ENCODE results near the gene LSS.

The LSS gene

DNA sequence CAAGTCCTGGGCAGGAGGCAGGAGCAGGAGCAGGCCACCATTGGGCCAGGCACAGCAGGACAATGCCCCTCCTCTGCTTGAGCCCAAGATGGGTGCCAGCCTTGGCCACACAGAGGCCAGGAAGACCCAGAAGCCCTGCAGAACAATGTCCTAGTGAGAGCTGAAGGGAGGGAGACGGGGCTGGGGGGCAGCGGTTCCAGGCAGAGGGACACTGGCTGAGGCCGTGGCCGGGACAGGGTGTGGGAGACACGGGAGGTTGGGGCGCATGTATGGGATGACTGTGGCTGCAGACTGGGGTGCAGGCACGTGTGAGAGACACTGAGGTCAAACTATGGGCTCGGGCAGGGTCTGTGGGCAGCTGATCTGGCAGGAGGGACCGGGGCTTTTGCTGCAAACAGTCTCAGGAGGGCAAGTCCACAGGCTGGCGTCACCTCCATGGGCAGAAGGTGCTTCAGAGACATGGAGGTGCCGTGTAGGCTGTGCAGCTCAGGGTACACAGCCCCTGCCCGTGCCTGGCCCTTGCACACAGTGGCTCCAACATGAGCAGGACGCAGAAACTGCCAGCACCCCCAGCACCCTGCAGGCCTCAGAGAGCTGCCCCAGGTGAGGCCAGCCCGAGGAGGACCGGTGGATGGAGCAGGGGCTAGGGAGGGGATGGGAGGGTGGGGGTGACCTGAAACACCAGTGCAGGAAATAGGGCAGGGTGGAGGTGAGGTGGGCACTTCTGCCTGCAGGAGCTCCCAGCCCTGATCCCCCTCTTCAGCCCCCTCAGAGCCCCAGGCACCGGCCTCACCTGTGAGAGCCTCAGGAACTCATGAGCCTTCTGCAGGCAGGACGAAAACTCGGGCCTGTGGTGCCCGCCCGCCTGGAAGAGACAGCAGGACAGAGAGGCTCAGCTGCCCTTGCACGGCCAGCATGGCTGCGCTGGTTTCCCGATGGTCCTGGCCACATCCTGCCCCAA, 19.5 kb downstream of the LSS start:
- TF ChIP-seq, protein P1, sequence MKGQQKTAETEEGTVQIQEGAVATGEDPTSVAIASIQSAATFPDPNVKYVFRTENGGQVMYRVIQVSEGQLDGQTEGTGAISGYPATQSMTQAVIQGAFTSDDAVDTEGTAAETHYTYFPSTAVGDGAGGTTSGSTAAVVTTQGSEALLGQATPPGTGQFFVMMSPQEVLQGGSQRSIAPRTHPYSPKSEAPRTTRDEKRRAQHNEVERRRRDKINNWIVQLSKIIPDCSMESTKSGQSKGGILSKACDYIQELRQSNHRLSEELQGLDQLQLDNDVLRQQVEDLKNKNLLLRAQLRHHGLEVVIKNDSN (IDR thresholded peaks at IDR 0.05), result no peak
- TF ChIP-seq RAD21 (IDR thresholded peaks at IDR 0.05; ENCODE audit: low read depth) (no peak), EP300 (IDR thresholded peaks at IDR 0.05; ENCODE audit: borderline replicate concordance) (no peak), YY1 (IDR thresholded peaks at IDR 0.05; ENCODE audit: low read depth) (no peak), ZBTB7A (IDR thresholded peaks at IDR 0.05; ENCODE audit: low read depth) (no peak), TAF1 (IDR thresholded peaks at IDR 0.05; ENCODE audit: low read depth) (no peak), CEBPB (IDR thresholded peaks at IDR 0.05) (no peak), FOXM1 (IDR thresholded peaks at IDR 0.05; ENCODE audit: borderline replicate concordance, low read depth) (no peak)

DNA sequence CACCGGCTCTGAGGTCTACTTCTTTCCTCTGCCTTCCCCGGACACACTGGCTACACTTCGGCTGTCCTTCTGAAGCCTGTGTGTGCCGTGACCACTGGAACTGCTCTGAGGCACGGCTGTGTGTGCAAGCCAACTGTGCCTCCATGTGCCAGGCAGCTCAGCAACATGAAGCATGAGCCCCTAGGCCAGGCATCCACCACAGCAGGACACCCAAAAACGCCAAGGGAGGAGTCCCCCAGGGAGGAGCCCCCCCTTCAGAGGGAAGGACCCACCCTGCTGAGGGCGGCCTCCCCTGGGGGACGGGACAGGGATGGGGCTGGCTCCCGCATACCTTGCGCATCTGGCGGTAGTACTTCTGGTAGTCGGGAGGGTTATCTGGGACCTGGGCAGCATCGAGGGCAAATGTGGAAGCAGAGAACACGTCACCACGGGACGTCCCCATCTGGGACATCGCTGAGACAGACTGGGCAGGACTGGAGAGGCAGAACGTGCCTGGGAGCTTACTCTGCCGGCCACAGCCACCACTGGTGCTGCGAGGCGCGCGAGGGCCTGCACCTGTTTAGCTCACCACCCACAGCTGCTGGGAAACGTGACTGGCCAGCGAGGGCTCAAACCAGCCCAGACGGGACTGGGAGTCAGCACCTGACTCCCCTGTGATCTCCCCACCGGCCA, 20.5 kb downstream of the LSS start:
- TF ChIP-seq ZBTB7A (IDR thresholded peaks at IDR 0.05; ENCODE audit: low read depth) (no peak), FOXM1 (IDR thresholded peaks at IDR 0.05; ENCODE audit: borderline replicate concordance, low read depth) (no peak), YY1 (IDR thresholded peaks at IDR 0.05; ENCODE audit: low read depth) (no peak), TEAD4 (IDR thresholded peaks at IDR 0.05) (no peak), RAD21 (IDR thresholded peaks at IDR 0.05; ENCODE audit: low read depth) (no peak), NFIC (IDR thresholded peaks at IDR 0.05) (no peak), EP300 (IDR thresholded peaks at IDR 0.05; ENCODE audit: borderline replicate concordance) (no peak), CREB1 (IDR thresholded peaks at IDR 0.05; ENCODE audit: low read depth) (no peak), EGR1 (IDR thresholded peaks at IDR 0.05) (no peak), CEBPB (IDR thresholded peaks at IDR 0.05) (no peak), TCF12 (IDR thresholded peaks at IDR 0.05; ENCODE audit: low read depth) (no peak)
- TF ChIP-seq, protein P1 (IDR thresholded peaks at IDR 0.05), result no peak
- TF ChIP-seq, protein P2, sequence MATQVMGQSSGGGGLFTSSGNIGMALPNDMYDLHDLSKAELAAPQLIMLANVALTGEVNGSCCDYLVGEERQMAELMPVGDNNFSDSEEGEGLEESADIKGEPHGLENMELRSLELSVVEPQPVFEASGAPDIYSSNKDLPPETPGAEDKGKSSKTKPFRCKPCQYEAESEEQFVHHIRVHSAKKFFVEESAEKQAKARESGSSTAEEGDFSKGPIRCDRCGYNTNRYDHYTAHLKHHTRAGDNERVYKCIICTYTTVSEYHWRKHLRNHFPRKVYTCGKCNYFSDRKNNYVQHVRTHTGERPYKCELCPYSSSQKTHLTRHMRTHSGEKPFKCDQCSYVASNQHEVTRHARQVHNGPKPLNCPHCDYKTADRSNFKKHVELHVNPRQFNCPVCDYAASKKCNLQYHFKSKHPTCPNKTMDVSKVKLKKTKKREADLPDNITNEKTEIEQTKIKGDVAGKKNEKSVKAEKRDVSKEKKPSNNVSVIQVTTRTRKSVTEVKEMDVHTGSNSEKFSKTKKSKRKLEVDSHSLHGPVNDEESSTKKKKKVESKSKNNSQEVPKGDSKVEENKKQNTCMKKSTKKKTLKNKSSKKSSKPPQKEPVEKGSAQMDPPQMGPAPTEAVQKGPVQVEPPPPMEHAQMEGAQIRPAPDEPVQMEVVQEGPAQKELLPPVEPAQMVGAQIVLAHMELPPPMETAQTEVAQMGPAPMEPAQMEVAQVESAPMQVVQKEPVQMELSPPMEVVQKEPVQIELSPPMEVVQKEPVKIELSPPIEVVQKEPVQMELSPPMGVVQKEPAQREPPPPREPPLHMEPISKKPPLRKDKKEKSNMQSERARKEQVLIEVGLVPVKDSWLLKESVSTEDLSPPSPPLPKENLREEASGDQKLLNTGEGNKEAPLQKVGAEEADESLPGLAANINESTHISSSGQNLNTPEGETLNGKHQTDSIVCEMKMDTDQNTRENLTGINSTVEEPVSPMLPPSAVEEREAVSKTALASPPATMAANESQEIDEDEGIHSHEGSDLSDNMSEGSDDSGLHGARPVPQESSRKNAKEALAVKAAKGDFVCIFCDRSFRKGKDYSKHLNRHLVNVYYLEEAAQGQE (IDR thresholded peaks at IDR 0.05; ENCODE audit: low read depth), result no peak
- TF ChIP-seq, protein P3, sequence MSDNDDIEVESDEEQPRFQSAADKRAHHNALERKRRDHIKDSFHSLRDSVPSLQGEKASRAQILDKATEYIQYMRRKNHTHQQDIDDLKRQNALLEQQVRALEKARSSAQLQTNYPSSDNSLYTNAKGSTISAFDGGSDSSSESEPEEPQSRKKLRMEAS (IDR thresholded peaks at IDR 0.05), result no peak

DNA sequence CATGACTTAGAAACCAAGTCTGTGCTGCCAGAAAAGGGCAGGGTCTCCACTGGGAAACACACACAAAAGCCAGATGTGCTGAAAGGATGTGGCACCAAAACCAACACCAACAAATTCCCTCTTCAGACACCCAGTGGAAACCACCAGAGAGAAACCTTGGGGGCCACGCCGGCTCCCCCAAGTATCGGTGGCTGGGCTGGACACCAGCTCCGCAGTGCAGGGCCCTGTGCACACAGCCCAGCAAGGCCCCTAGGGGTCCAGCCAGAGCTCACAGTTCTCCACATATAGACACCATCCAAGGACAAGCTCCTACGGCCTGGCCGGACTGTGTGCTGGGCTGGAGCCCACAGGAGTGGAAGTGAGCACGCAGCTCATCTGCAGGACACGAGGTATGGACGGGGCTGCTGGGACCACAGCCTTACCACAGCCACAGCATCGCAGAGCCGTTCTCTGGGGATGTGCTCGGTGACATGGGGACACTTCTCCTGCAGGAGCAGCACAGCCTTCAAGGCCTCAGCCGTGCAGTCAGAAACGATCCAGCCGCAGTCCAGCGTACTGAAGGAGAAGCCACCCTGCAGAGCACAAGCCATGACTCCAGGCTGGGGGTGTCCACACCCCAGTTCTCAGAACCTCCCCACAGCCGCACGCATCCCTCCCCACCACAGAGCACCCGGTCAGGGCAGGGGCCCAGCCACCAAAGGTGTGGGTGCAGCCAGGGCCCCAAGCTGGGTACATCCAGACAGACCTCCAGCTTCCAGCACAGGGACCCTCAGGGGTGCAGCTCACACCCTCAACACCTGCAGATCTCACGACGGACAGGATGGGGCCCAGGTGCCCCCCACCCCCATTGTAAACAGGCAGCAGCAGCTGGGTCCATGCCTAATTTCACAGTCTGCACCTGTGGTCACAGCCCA, 21.3 kb downstream of the LSS start:
- TF ChIP-seq TAF1 (IDR thresholded peaks at IDR 0.05; ENCODE audit: low read depth) (no peak), RAD21 (IDR thresholded peaks at IDR 0.05; ENCODE audit: low read depth) (no peak), TCF12 (IDR thresholded peaks at IDR 0.05; ENCODE audit: low read depth) (no peak), EP300 (IDR thresholded peaks at IDR 0.05; ENCODE audit: borderline replicate concordance) (no peak), EGR1 (IDR thresholded peaks at IDR 0.05) (no peak), CEBPB (IDR thresholded peaks at IDR 0.05) (no peak), ZBTB7A (IDR thresholded peaks at IDR 0.05; ENCODE audit: low read depth) (no peak), FOXM1 (IDR thresholded peaks at IDR 0.05; ENCODE audit: borderline replicate concordance, low read depth) (no peak), NFIC (IDR thresholded peaks at IDR 0.05) (no peak), CREB1 (IDR thresholded peaks at IDR 0.05; ENCODE audit: low read depth) (no peak), TEAD4 (IDR thresholded peaks at IDR 0.05) (no peak), YY1 (IDR thresholded peaks at IDR 0.05; ENCODE audit: low read depth) (no peak)
- TF ChIP-seq, protein P1 (IDR thresholded peaks at IDR 0.05), result no peak
- TF ChIP-seq, protein P3 (IDR thresholded peaks at IDR 0.05), result no peak
- TF ChIP-seq, protein P2 (IDR thresholded peaks at IDR 0.05; ENCODE audit: low read depth), result no peak
